Measurements from ENCODE around the gene MICAL2.
A peak's percentile ranks its signal among the peaks of the same experiment; 100 is the strongest.

MICAL2 gene

DNA sequence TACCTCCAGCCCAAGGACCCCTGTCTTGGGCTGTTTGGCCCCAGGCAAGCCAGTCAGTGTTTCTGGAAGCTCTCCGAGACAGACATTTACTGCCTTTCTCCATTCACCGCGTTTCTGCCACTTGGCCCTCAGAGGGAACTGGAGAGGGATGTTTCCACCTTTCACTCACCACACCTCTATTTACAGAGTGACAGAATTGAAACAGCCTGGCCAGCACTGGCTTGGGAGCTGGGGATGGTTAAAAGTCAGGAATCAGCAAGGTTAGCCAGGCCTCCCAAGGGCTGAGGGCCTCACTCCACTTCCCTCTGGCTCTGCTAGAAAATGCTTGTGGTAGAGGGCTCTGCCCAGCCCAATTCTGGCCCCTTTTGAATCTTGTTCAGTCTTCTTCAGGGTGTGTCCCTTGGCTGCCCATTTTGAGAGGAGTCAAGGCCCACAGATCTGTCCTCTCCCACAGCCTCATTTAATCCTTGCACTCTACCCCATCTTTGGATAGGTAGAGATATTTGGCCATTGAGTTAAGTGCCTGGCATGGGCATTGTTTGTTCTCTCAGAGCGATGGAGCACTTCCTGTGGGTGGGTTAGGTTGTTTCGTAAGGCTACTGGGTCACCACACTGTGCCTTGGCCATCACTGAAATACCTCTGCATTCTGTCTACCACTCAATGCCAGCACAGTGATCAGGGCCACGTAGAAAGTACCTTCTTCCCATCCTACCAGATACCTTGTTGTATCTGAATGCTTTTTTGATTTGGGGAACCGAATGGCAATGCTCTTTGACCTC lies 119.2 kb downstream of the MICAL2 start:
- no peak for DNase-seq (ENCODE audit: low read depth, low spot score)

DNA sequence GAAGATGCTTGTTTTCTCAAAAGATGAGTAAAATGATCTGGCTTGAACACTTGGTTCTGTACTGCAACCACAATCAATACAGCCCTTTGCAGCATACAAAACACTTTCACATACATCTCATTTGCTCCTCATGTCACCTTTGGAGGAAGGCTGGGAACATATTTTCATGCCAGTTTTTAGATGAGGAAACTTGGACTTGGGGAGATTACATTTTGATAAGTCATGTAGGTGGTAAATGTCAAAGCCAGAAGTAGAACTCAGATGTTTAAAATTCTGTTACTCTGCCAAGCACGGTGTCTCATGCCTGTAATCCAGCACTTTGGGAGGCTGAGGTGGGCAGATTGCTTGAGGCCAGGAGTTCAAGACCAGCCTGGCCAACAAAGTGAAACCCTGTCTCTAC lies 121.8 kb downstream of the MICAL2 start:
- no peak for DNase-seq (ENCODE audit: low read depth, low spot score)

DNA sequence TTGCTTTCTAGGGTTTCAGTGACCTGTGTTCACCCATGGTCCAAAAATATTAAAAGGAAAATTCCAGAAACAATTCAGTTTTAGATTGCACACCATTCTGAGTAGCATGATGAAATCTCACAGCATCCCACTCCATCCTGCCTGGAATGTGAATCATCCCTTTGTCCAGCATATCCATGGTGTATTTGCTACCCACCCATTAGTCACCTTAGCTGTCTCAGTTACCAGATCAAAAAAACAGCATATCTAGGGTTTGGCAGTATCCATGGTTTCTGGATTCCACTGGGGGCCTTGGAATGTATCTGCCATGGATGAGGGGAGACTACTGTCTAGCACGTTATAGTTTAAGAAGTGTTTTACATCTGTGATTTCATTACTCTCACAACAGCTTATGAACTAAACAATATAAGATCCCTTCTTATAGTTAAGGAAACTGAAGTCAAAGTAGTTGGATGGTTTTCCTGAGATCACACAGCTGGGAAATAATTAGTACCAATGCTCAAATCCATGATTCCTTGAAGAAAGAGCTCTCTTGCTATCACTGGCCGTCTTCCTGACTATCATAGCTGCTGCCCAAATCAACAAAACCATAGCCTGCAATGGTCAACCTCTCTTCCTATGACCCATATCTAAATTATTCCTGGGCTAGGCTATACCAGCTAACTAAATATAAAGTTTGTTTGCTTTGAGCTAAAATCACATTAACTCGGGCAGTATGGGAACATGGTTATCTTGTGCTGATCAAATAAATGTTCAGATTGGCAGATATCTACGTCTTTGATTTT lies 122.6 kb downstream of the MICAL2 start:
- no peak for DNase-seq (ENCODE audit: low read depth, low spot score)

- no peak for DNase-seq (ENCODE audit: low read depth, low spot score)
Measured at GRCh38 chr11:12233602-12233925, 123.2 kb downstream of the MICAL2 start.

GRCh38 chr11:12234221-12234620 lies 123.8 kb downstream of the MICAL2 start:
- no peak for DNase-seq (ENCODE audit: low read depth, low spot score)

DNA sequence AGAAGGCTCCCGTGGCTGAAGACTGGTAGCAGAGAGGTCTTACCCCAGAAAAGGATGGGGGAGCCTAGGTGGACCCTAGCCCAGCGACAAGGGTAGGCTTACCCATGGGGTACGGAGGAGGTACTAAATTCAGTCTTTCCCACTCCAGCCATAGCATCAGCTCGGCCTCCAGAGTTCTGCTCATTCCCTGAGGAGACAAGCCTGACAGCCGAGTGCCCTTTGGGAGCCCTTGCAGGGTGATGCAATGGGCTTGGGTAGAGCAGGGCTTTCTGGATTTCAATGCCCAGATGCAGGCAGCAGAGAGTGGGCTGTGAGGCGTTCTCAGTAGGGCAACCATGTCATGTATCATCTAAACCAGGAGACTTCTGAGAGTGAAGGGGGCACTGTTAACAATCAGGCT lies 124.7 kb downstream of the MICAL2 start:
- DNase-seq (ENCODE audit: low read depth, low spot score), result no peak

DNA sequence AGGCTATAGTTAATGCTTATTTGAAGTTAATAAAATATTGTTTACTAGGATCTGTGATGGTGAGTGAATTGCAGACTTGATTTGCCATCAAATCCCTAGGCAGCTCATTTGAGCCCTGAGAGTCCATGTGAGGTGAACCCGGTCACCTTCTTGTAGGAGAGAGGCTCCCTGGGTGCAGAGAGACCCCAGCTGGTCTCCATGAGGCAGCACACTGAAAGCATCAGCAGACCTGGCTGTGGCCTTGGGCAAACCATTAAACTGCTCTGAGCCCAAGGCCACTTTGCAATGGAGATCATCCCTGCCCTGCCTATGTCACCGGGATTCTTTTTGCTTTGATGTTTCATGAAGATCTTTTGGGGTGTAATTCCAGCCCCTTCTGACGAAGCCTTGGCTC lies 125.2 kb downstream of the MICAL2 start:
- DNase-seq (ENCODE audit: low read depth, low spot score), result peak; percentile 39

- peak; percentile 43 for DNase-seq (ENCODE audit: low read depth, low spot score)
Measured at GRCh38 chr11:12235947-12236743, 125.8 kb downstream of the MICAL2 start.

DNA sequence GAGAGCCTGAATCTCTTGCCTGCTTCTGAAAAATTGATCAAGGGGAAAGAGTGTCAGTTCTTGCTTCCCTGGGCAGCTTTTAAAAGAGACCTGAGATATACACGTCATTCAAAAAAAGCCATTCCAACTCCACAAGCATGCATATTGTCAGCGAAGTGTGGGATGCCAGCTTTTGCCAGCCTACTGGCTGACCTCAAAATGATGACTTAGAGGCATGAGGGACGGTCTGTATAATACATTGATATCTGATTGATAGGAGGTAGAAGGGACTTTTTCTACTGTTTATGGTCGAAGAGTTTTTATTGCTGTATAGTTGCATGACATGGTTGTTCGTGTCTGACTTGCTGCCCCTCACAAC lies 126.3 kb downstream of the MICAL2 start:
- no peak for DNase-seq (ENCODE audit: low read depth, low spot score)

DNA sequence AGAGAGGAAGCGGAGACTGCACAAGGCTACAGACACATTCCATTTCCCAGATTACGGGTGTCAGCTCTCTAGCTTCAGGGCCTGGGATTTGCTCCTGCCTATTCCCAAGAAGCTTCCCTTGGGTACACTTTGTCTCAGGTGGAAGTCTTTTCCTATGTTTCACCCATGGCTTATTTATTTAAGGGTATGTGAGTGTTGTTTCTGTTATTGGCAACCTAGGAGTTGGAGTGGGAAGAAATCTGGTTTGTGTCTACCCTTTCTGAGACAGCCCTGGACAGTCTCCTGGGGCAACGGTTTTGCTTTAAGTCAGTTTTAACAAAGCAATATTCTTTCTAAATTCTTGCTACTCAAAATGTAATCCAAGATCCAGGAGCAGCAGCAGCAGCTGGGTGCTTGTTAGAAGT lies 127.0 kb downstream of the MICAL2 start:
- DNase-seq (ENCODE audit: low read depth, low spot score), result peak; percentile 49

DNA sequence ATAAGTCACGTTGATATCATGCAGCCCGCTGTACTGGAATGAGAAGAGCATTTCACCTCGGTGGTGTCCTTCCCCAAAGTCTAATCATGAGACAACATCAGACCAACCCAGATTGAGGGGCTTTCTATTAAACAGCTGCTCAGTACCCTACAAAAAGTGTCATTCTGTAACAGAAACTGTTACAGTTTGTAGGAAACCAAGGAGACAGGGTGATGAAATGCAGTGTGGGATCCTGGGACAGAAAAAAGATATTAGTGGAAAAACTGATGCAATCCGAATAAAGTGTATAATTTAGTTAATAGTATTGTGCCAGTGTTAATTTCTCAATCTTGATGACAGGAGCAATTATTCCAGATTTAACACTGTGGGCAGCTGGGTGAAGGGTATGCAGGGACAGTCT lies 128.0 kb downstream of the MICAL2 start:
- no peak for DNase-seq (ENCODE audit: low read depth, low spot score)

DNA sequence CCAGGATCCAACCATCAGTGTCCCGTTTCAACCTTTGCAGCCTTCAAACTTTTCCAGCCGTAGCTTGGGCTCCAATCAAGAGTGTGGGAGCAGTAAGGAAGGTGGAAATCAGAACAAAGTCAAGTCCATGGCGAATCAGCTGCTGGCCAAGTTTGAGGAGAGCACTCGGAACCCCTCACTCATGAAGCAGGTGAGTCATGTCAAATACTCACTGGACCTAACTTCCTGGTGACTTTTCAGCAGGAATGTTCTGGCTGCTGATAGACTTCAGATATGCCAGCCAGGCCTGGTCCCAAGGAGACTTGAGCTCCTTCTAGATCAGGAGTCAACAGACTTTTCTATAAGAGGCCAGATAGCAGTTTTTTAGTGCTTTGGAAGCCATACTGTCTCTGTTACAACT lies 129.0 kb downstream of the MICAL2 start:
- no peak for DNase-seq (ENCODE audit: low read depth, low spot score)

DNA sequence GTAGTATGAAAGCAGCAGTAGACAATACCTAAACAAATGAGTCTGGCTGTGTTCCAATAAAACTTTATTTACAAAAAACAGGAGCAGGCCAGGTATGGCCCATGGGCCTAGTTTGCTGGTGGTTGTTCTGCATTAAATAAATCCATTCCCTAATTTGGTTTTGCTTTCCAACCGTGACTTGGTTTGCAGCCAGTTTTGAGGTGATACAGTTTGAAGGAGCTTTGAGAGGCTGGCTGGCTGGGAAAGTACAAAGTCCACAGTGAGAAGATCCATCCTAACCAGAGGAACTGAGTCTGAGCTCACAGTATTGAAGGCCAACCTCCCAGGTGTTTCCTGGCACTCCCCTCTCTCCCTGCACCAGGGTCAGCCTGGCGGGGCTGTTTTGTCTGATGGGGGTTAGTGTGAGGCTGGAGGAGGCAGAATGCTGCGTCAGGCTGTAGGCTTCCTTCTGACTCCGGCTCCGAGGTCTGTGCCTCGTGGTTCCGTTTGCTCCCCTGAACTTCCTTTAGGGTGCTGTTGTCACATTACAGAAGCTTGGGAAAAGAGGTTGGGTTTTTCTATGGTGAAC lies 129.5 kb downstream of the MICAL2 start:
- DNase-seq (ENCODE audit: low read depth, low spot score), result no peak

DNA sequence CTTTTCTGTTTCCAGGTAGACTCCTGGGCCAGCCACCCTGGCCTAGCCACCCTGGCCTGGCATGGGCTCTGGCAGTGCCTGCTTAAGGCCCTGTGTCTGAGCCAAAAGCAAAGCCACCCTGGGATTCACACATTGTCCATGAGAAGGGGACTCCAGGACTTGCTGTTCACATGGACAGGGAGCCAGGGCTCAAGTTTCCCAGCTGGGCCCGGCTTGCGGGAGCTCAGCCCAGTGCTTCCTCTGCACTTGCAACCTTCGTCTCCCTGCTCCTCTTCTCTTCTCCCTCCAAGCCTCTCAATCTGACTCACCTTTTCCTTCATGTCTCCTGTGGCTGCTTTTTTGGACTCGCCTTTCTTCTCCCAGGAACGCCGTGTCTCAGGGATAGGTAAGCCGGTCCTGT lies 130.3 kb downstream of the MICAL2 start:
- no peak for DNase-seq (ENCODE audit: low read depth, low spot score)

GRCh38 chr11:12241401-12241800 lies 131.0 kb downstream of the MICAL2 start:
- no peak for DNase-seq (ENCODE audit: low read depth, low spot score)

DNA sequence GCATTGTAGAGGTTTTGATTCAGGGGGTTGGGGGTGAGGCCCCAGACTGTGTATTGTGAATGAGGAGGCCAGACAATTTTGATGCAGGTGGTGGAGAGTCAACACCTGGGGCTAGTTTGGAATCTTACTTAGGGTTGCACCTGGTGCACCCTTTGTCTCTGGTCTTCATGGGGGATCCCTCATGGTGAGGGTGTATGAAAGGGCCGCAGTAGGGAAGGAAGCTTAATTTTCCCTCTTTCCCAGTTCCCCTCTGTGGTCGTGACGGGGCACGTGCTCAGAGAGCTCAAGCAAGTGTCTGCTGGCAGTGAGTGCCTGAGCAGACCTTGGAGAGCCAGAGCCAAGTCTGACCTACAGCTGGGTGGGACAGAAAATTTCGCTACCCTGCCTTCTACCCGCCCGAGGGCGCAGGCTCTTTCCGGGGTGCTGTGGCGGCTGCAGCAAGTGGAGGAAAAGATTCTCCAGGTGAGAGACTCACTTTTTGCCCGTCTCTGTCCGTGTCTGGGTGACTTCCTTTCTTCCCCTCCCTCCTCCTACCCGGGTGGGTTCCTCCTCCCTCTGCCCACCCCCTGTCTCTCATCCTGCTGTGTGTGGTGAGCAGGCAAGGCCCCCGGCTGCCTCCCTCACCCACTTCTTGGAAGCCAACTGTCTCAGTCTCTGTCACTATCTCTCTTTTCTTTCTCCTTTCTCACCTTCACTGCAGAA lies 131.7 kb downstream of the MICAL2 start:
- DNase-seq (ENCODE audit: low read depth, low spot score), result no peak

DNA sequence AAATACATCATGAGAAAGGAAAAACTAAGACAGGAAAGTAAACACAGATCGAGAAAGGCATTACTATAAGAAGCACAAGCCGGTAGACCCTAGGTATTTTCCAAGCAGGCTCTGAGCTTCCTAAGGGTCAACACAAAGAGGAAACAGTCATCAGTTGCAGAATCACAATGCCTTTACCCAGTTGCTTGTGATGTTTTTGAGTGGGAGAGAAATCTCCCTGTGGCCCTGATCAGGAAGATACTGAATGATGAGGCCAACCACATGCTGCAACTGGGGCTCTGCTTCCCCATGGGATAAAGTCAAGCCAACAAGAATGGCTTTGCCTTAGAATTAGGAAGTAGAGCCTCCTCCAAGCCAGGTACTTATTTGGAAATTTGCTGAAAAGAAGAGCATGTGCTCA lies 132.6 kb downstream of the MICAL2 start:
- DNase-seq (ENCODE audit: low read depth, low spot score), result no peak

DNA sequence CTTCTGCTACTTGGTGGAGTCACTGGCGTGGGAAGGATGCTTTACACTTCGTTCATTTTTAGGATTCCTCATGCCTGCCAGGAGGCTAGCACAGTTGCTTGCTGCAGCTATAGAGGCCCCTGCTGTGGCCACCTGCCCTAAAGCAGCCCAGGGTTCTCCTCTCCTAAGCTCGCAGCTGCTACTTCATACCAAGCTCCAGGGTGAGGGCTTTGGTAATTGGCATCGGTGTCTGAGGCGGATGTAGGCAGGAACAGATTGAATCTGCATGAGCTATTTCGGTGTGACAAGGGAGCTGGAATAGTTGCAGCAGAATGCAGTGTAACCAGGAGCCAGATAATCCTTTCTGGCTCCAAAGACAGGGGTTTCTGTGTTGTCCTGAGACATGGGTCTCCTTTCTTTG lies 133.1 kb downstream of the MICAL2 start:
- DNase-seq (ENCODE audit: low read depth, low spot score), result no peak

GRCh38 chr11:12243911-12244550 lies 133.6 kb downstream of the MICAL2 start:
- no peak for DNase-seq (ENCODE audit: low read depth, low spot score)

DNA sequence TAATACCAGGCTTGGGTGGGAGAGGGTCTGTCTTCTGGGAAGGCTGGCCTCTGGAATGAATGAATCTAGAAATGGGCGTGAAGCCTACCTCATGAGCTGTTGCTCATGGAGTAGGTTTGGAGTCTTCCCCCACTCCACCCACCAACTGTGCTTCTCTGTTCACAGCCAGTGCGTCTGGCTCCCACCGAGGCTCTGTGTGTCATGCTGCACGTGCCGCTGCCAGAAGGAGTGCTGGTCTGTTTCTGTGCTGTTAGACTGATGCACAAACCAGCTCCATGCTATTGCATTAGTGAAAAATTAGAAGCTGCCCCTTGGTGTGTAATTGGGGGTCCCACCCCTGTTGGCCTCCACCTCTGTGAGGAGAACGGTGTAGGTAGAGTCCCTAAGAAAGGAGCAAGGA lies 134.7 kb downstream of the MICAL2 start:
- DNase-seq (ENCODE audit: low read depth, low spot score), result no peak

GRCh38 chr11:12245549-12246016 lies 135.2 kb downstream of the MICAL2 start:
- no peak for DNase-seq (ENCODE audit: low read depth, low spot score)

Measured in ELF-1 (cell line).